Left lung (tissue), 10 donors: ENCODE measurements around the gene AMPD3. TPM values are rescaled to one million over a fixed set of nuclear protein-coding genes. Genes with fewer than 3 reads are reported as not detected.

Source experiments
- ATAC-seq: fragments of 200-7000 bp; cut with Tn5 transposase; one replicate; pipeline ENCODE4 v1.9.1; 2020; ENCODE audit warnings: moderate library complexity
- DNase-seq, 4 donors: peaks; one replicate each; pipeline ENCODE4 v3.0.0-alpha.2; 2013 to 2020
- H3K27ac ChIP-seq, 2 donors: fragments of 200-600 bp; sonication (generic) in 1 of 2; one replicate each; pipeline versions ENCODE4 v1.5.0 to v1.8.0; 2020 to 2021
- H3K27me3 ChIP-seq, 2 donors: fragments of 200-600 bp; sonication (generic) in 1 of 2; one replicate each; pipeline versions ENCODE4 v1.5.0 to v1.8.0; 2020 to 2021
- H3K36me3 ChIP-seq, 2 donors: fragments of 200-600 bp; sonication (generic) in 1 of 2; one replicate each; pipeline versions ENCODE4 v1.5.0 to v1.8.0; 2020 to 2021
- H3K4me1 ChIP-seq, 2 donors: fragments of 200-600 bp; one replicate each; pipeline ENCODE4 v1.8.0; 2021
- H3K4me3 ChIP-seq, 2 donors: fragments of 200-600 bp; sonication (generic) in 1 of 2; one replicate each; pipeline versions ENCODE4 v1.5.0 to v1.8.0; 2020 to 2021; ENCODE audit warnings: mild to moderate bottlenecking in 1 of 2
- H3K9me3 ChIP-seq, 2 donors: fragments of 200-600 bp; sonication (generic) in 1 of 2; one replicate each; pipeline versions ENCODE4 v1.5.0 to v1.8.0; 2020 to 2021
- CTCF ChIP-seq, 2 donors: fragments of 200-600 bp; sonication (generic) in 1 of 2; IDR thresholded peaks; one replicate each; pipeline versions ENCODE4 v1.5.0 to v1.8.0; 2021; ENCODE audit warnings: antibody characterized with exemption in 2 of 2
- intact Hi-C, 2 donors: fragments of 100-400 bp; cut with DNase I; formaldehyde crosslinking; loops; one replicate each; pipeline versions ENCODE4 v1.11.2 to v1.14.2; 2022
- polyA plus RNA-seq, 6 donors: library from polyadenylated mRNA; unstranded; fragments of 120-200 nt; gene quantifications; one replicate each; pipeline ENCODE4 v1.2.1, GENCODE V29; 2013; ENCODE audit not compliant: insufficient read length in 6 of 6
- total RNA-seq, 2 donors: library from RNA; stranded (reverse); fragmentation: NEBNext Ultra II Directional; extraction: Animal tissue kit (Norgen Biotek cat#: 25700); gene quantifications; one replicate each; pipeline ENCODE4 v1.2.1, GENCODE V29; 2021
- donor health status: DM: no; HTN: yes; CAD: no.
- donor health status: DM: no; HTN: no; CAD: no.

Gene AMPD3
- total and polyA plus RNA-seq, 8 donors: 6.6 to 28.8 (median 8.1) TPM

- H3K4me1 ChIP-seq: peaks cover 0 to 21% of the 10 kb centered on the region in 2 donors
- no peak for DNase-seq
- no peaks in the 10 kb centered on the region for H3K9me3 ChIP-seq
- H3K27ac ChIP-seq: peak overlapping the region in 1 of 2 donors; percentile 90
- H3K27me3 ChIP-seq: no peaks in the 10 kb centered on the region
- TF ChIP-seq CTCF (IDR thresholded peaks at IDR 0.05): no peak
- peaks cover 0 to 93% of the 10 kb centered on the region in 2 donors for H3K36me3 ChIP-seq
- intact Hi-C loops: no loop called here
- H3K4me3 ChIP-seq: no peak overlapping the region
- no peak for ATAC-seq
Observed at GRCh38 chr11:10498426-10499250, 43.6 kb downstream of the AMPD3 start.

- TF ChIP-seq CTCF (IDR thresholded peaks at IDR 0.05): no peak
- peaks cover 0 to 92% of the 10 kb centered on the region in 2 donors for H3K36me3 ChIP-seq
Observed at GRCh38 chr11:10499452-10499851, 44.4 kb downstream of the AMPD3 start.

GRCh38 chr11:10499874-10500601 is 45.0 kb downstream of the AMPD3 start:
- ATAC-seq: no peak
- intact Hi-C loops: no loop called here
- H3K36me3 ChIP-seq: peaks cover 0 to 92% of the 10 kb centered on the region in 2 donors

More at GRCh38 chr11:10499452-10499851, 44.4 kb downstream of the AMPD3 start:
- Histone ChIP-seq H3K4me1 (peaks cover 0 to 29% of the 10 kb centered on the region in 2 donors), H3K27me3 (no peaks in the 10 kb centered on the region), H3K4me3 (no peak overlapping the region), H3K9me3 (no peaks in the 10 kb centered on the region), H3K27ac (peak overlapping the region in 1 of 2 donors; percentile 90)
- intact Hi-C loops: no loop called here
- DNase-seq (no peak), ATAC-seq (no peak)

GRCh38 chr11:10500757-10501684 is 46.0 kb downstream of the AMPD3 start:
- Histone ChIP-seq H3K4me3 (no peak overlapping the region), H3K9me3 (no peaks in the 10 kb centered on the region), H3K36me3 (peaks cover 0 to 89% of the 10 kb centered on the region in 2 donors), H3K27me3 (no peaks in the 10 kb centered on the region), H3K27ac (peak overlapping the region in 1 of 2 donors; percentile 90), H3K4me1 (peaks cover 0 to 45% of the 10 kb centered on the region in 2 donors)
- intact Hi-C loops: no loop called here
- DNase-seq: peak in 1 of 4 donors; percentile 67
- no peak for ATAC-seq
- TF ChIP-seq CTCF (IDR thresholded peaks at IDR 0.05): no peak

More at GRCh38 chr11:10499874-10500601, 45.0 kb downstream of the AMPD3 start:
- H3K9me3 ChIP-seq: no peaks in the 10 kb centered on the region
- H3K27ac ChIP-seq: peak overlapping the region in 1 of 2 donors; percentile 90
- H3K4me3 ChIP-seq: no peak overlapping the region
- H3K4me1 ChIP-seq: peaks cover 0 to 35% of the 10 kb centered on the region in 2 donors
- DNase-seq: no peak
- no peak for TF ChIP-seq CTCF (IDR thresholded peaks at IDR 0.05)
- no peaks in the 10 kb centered on the region for H3K27me3 ChIP-seq
